GM23338 (cell line): Measurements from ENCODE around the gene MUC21. TPM values are rescaled to one million over a fixed set of nuclear protein-coding genes. Genes with fewer than 3 reads are reported as not detected.

Experiments
- ATAC-seq: fragments of 200-7000 bp; cut with Tn5 transposase; 3 replicates; pipeline ENCODE4 v1.9.1; 2020
- DNase-seq: peaks from one replicate; pipeline ENCODE4 v3.0.0-alpha.2; 2015; ENCODE audit warnings: low spot score
- H2AFZ ChIP-seq: fragments of 200-600 bp; sonication (generic); 2 replicates; pipeline ENCODE4 v1.8.0; 2016; ENCODE audit warnings: antibody characterized with exemption, mild to moderate bottlenecking, moderate library complexity
- H3F3A ChIP-seq: fragments of 200-600 bp; sonication (generic); replicated peaks from 2 replicates; pipeline ENCODE4 v1.8.0; 2017; ENCODE audit warnings: antibody characterized with exemption, mixed run types, low read depth
- H3K27ac ChIP-seq: fragments of 200-600 bp; sonication (generic); 2 replicates; pipeline ENCODE4 v1.6.1; 2016; ENCODE audit warnings: low read depth
- H3K27me3 ChIP-seq: fragments of 200-600 bp; sonication (generic); 2 replicates; pipeline ENCODE4 v1.8.0; 2016; ENCODE audit warnings: mild to moderate bottlenecking, mixed run types, moderate library complexity; ENCODE audit not compliant: insufficient read depth
- H3K36me3 ChIP-seq: fragments of 200-600 bp; sonication (generic); 2 replicates; pipeline ENCODE4 v1.8.0; 2016; ENCODE audit warnings: mild to moderate bottlenecking; ENCODE audit not compliant: insufficient read depth
- H3K4me1 ChIP-seq: fragments of 200-600 bp; sonication (generic); 2 replicates; pipeline ENCODE4 v1.8.0; 2016; ENCODE audit warnings: mild to moderate bottlenecking, moderate library complexity; ENCODE audit not compliant: insufficient read depth
- H3K4me2 ChIP-seq: fragments of 200-600 bp; sonication (generic); 2 replicates; pipeline ENCODE4 v1.7.1; 2017; ENCODE audit warnings: mixed run types
- H3K4me3 ChIP-seq: fragments of 200-600 bp; sonication (generic); 2 replicates; pipeline ENCODE4 v1.6.1; 2016; ENCODE audit warnings: mixed run types
- H3K79me2 ChIP-seq: fragments of 200-600 bp; sonication (generic); replicated peaks from 2 replicates; pipeline ENCODE4 v1.8.0; 2017; ENCODE audit warnings: mild to moderate bottlenecking; ENCODE audit not compliant: insufficient read depth
- H3K9me2 ChIP-seq: fragments of 200-600 bp; sonication (generic); 2 replicates; pipeline ENCODE4 v1.8.0; 2017; ENCODE audit not compliant: insufficient read depth
- H4K20me1 ChIP-seq: fragments of 200-600 bp; sonication (generic); replicated peaks from 2 replicates; pipeline ENCODE4 v1.8.0; 2017; ENCODE audit warnings: mild to moderate bottlenecking; ENCODE audit not compliant: insufficient read depth
- H3K27ac Mint-ChIP-seq: 2 replicates; pipeline ENCODE4 v1.8.0; 2020; ENCODE audit warnings: inconsistent platforms, mild to moderate bottlenecking, moderate library complexity, mixed read lengths
- H3K27me3 Mint-ChIP-seq: 3 replicates; pipeline ENCODE4 v1.8.0; 2022; ENCODE audit warnings: low read depth, mild to moderate bottlenecking, moderate library complexity, mixed read lengths, inconsistent platforms; ENCODE audit not compliant: insufficient read depth, poor library complexity
- H3K36me3 Mint-ChIP-seq: 3 replicates; pipeline ENCODE4 v1.8.0; 2021; ENCODE audit warnings: low read depth, mild to moderate bottlenecking, inconsistent platforms, moderate library complexity, mixed read lengths
- H3K4me1 Mint-ChIP-seq: 3 replicates; pipeline ENCODE4 v1.8.0; 2020; ENCODE audit warnings: mild to moderate bottlenecking, inconsistent platforms, mixed read lengths
- H3K4me3 Mint-ChIP-seq: 3 replicates; pipeline ENCODE4 v1.8.0; 2021; ENCODE audit warnings: moderate library complexity, mild to moderate bottlenecking, inconsistent platforms, mixed read lengths
- H3K9me3 Mint-ChIP-seq: 3 replicates; pipeline ENCODE4 v1.8.0; 2020; ENCODE audit warnings: moderate library complexity, mild to moderate bottlenecking, inconsistent platforms, mixed read lengths
- CTCF ChIP-seq, 2 experiments: fragments of 200-600 bp in 1 of 2; sonication (generic) in 1 of 2; conservative IDR thresholded peaks; 2 replicates each; pipeline versions ENCODE4 v1.5.1 to v1.6.1; 2016 to 2017; ENCODE audit warnings: antibody characterized with exemption in 2 of 2, low read depth in 2 of 2, mild to moderate bottlenecking in 2 of 2, moderate library complexity in 1 of 2
- ETS1 ChIP-seq: IDR thresholded peaks from 2 replicates; pipeline ENCODE4 v1.6.1; 2016; ENCODE audit warnings: antibody characterized with exemption
- EZH2phosphoT487 ChIP-seq: fragments of 200-600 bp; sonication (generic); IDR thresholded peaks from one replicate; pipeline ENCODE4 v1.8.1; 2018; ENCODE audit warnings: antibody characterized with exemption; ENCODE audit not compliant: unreplicated experiment
- JUNB ChIP-seq: IDR thresholded peaks from one replicate; pipeline ENCODE4 v1.6.1; 2016; ENCODE audit warnings: antibody characterized with exemption; ENCODE audit not compliant: unreplicated experiment
- NANOG ChIP-seq: IDR thresholded peaks from 2 replicates; pipeline ENCODE4 v1.6.1; 2016; ENCODE audit warnings: antibody characterized with exemption, borderline replicate concordance
- POLR2AphosphoS5 ChIP-seq: IDR thresholded peaks from 2 replicates; pipeline ENCODE4 v1.6.1; 2016; ENCODE audit warnings: antibody characterized with exemption, low read depth
- REST ChIP-seq: IDR thresholded peaks from one replicate; pipeline ENCODE4 v1.6.1; 2018; ENCODE audit warnings: antibody characterized with exemption; ENCODE audit not compliant: unreplicated experiment
- STAT1 ChIP-seq: IDR thresholded peaks from one replicate; pipeline ENCODE4 v1.6.1; 2016; ENCODE audit warnings: antibody characterized with exemption; ENCODE audit not compliant: unreplicated experiment
- ZNF114 ChIP-seq: fragments of 250-450 bp; sonication (Bioruptor Pico); IDR thresholded peaks from 2 replicates; pipeline ENCODE4 v1.5.0; 2020; ENCODE audit warnings: mild to moderate bottlenecking, moderate library complexity
- ZNF331 ChIP-seq: fragments of 250-450 bp; sonication (Bioruptor Pico); IDR thresholded peaks from 2 replicates; pipeline ENCODE4 v1.5.0; 2020; ENCODE audit warnings: low read depth, mild to moderate bottlenecking, moderate library complexity
- polyA plus RNA-seq: library from polyadenylated mRNA; unstranded; fragments of >200 nt; fragmentation: Nextera tagmentation; extraction: Ambion mirVana; gene quantifications from 2 replicates; pipeline ENCODE4 v1.2.1, GENCODE V29; 2016
- total RNA-seq: library from RNA; depleted of rRNA; stranded (reverse); fragments of >200 nt; shearing (Covaris generic); gene quantifications from 2 replicates; pipeline ENCODE4 v1.2.3, GENCODE V29; 2014

MUC21 gene
- total and polyA plus RNA-seq, 2 experiments from 2014 or later = not detected

DNA sequence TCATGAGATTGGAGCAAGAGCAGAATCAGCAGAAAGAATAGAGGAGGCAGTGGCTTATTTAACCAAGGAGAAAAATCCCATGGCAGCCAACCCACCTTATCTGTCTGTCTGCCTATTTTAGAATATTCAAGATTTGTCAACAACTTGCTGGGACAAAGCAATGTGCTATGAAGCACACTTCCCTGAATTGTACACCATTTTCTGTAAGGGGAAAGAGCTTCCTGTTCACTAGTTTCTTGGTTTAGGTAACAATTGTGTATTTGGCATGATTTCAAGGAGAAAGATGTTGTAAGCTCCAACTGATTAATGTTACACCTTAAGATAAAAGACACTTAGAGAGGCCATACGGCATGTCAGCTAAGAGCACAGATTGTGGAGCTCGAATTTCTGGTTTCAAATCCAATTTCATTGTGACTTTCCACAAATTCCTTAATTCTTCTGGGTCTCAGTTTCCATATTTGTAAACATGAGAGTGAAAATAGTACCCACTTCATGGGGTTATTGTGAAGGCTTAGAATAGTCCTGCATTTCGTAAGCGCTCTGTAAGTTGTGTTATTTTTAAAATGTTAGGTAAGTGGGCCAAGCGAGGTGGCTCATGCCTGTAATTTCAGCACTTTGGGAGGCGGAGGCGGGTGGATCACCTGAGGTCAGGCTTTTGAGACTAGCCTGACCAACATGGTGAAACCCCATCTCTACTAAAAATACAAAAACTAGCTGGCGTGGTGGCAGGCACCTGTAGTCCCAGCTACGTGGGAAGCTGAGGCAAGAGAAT is 21.9 kb downstream of the MUC21 start:
- Histone ChIP-seq H3K27me3 (no peaks in the 10 kb centered on the region), H3K4me3 (no peak overlapping the region), H3K4me1 (no peaks in the 10 kb centered on the region), H2AFZ (peak overlapping the region; percentile 29; the same call in 1 of the 2 replicates), H3K36me3 (no peaks in the 10 kb centered on the region), H3K79me2 (no peaks in the 10 kb centered on the region), H3K9me2 (no peaks in the 10 kb centered on the region; the same call in 1 of the 2 replicates), H4K20me1 (no peaks in the 10 kb centered on the region), H3K4me2 (no peak overlapping the region), H3K27ac (no peak overlapping the region), H3F3A (no peaks in the 10 kb centered on the region)
- Mint-ChIP-seq H3K4me3 (no peak overlapping the region), H3K27me3 (peaks cover 4% of the 10 kb centered on the region), H3K4me1 (no peaks in the 10 kb centered on the region; the same call in 2 of the 3 replicates), H3K9me3 (no peaks in the 10 kb centered on the region), H3K27ac (no peak overlapping the region), H3K36me3 (no peaks in the 10 kb centered on the region)
- DNase-seq (no peak), ATAC-seq (no peak)
- no peak for TF ChIP-seq POLR2AphosphoS5
- TF ChIP-seq EZH2phosphoT487 = no peak
- no peak for TF ChIP-seq ZNF114 (CRISPR knock-in tag)
- no peak for TF ChIP-seq STAT1
- no peak for TF ChIP-seq NANOG
- no peak for TF ChIP-seq JUNB
- TF ChIP-seq ZNF331 (CRISPR knock-in tag) = no peak
- no peak for TF ChIP-seq ETS1

GRCh38 chr6:31007694-31008093 is 24.2 kb downstream of the MUC21 start:
- H3K9me2 ChIP-seq = no peaks in the 10 kb centered on the region
- no peak for ATAC-seq
- H4K20me1 ChIP-seq = no peaks in the 10 kb centered on the region
- no peak overlapping the region for H3K27ac ChIP-seq
- Mint-ChIP-seq H3K4me3 (no peak overlapping the region), H3K27me3 (peaks cover 5% of the 10 kb centered on the region), H3K27ac (no peak overlapping the region), H3K9me3 (no peaks in the 10 kb centered on the region), H3K36me3 (no peaks in the 10 kb centered on the region), H3K4me1 (no peaks in the 10 kb centered on the region; the same call in 2 of the 3 replicates)
- no peaks in the 10 kb centered on the region for H3F3A ChIP-seq
- no peak for DNase-seq
- peak overlapping the region; percentile 40; the same call in 1 of the 2 replicates for H2AFZ ChIP-seq
- no peaks in the 10 kb centered on the region for H3K4me1 ChIP-seq
- no peaks in the 10 kb centered on the region for H3K27me3 ChIP-seq
- H3K79me2 ChIP-seq = no peaks in the 10 kb centered on the region
- H3K4me3 ChIP-seq = no peak overlapping the region
- H3K36me3 ChIP-seq = no peaks in the 10 kb centered on the region
- no peak overlapping the region for H3K4me2 ChIP-seq
- TF ChIP-seq STAT1 (no peak), ETS1 (no peak), CTCF (conservative IDR thresholded peaks at IDR 0.05; ENCODE audit: low read depth in 2 of 2) (no peak), NANOG (no peak), POLR2AphosphoS5 (no peak), REST (no peak), ZNF331 (CRISPR knock-in tag) (no peak), JUNB (no peak)
